Measurements from ENCODE around the gene MYO16. TPM values are rescaled to one million over a fixed set of nuclear protein-coding genes. Genes with fewer than 3 reads are reported as not detected.

The MYO16 gene
- total and polyA plus RNA-seq, 7 donors: 0.01 to 0.46 (median 0.30) TPM

DNA sequence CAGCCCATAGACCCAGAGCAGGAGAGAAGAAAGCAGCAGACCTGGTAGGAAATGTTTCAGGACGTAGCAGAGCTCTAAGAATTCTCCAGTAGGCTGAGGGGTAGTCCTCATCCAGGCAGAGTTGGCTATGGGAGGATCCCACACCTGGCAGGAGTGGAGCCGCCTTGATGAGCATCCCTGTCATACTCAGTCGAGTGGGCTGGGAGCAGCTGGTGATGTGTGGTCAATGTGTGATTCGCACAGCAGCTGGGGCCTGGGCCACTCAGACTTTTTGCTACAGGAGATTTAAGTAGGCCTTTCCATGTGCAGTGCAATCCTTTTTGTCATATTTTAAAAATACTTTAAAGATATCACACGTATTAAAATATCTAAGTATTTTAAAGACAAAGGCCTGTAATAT, 56.6 kb downstream of the MYO16 start:
- TF ChIP-seq, protein P1, sequence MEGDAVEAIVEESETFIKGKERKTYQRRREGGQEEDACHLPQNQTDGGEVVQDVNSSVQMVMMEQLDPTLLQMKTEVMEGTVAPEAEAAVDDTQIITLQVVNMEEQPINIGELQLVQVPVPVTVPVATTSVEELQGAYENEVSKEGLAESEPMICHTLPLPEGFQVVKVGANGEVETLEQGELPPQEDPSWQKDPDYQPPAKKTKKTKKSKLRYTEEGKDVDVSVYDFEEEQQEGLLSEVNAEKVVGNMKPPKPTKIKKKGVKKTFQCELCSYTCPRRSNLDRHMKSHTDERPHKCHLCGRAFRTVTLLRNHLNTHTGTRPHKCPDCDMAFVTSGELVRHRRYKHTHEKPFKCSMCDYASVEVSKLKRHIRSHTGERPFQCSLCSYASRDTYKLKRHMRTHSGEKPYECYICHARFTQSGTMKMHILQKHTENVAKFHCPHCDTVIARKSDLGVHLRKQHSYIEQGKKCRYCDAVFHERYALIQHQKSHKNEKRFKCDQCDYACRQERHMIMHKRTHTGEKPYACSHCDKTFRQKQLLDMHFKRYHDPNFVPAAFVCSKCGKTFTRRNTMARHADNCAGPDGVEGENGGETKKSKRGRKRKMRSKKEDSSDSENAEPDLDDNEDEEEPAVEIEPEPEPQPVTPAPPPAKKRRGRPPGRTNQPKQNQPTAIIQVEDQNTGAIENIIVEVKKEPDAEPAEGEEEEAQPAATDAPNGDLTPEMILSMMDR (IDR thresholded peaks at IDR 0.05): no peak
- H3K4me1 ChIP-seq: no peaks in the 10 kb centered on the region
- WGBS, 3 donors: 75 to 82% (median 79%) methylated on average over 5 of the region's 5 CpGs
- no peak for ATAC-seq
- no peak for DNase-seq
- no peak overlapping the region for H3K27ac ChIP-seq
- H3K36me3 ChIP-seq (ENCODE audit: insufficient read depth in 1 of 2, low read depth in 1 of 2): no peaks in the 10 kb centered on the region
- no peaks in the 10 kb centered on the region for H3K27me3 ChIP-seq (ENCODE audit: insufficient read depth in 3 of 3, low read length in 2 of 3)
- no peak overlapping the region for H3K4me3 ChIP-seq
- intact Hi-C loops (cut with DNase I): no loop called here
- H3K9me3 ChIP-seq: no peaks in the 10 kb centered on the region

DNA sequence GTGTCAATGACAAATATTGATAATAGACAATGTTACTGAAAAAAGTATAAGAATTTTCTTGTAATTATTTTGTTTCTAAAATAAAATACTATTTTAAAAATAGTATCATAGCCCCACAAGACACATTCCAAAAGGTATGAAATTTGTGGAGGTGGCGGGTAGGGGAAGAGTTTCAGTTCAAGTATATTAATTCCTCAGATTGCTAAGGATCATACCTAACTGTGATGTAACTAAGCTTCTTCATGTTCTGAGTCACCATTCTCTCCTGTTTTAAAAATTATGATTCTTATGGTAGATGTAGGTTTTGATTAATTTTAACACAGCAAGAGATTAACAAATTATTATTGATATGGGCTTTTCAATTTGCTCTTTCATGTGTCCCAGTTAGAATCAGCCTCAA, 61.3 kb downstream of the MYO16 start:
- H3K27ac ChIP-seq: no peak overlapping the region
- no peak for ATAC-seq
- no peaks in the 10 kb centered on the region for H3K36me3 ChIP-seq (ENCODE audit: insufficient read depth in 1 of 2, low read depth in 1 of 2)
- no peak overlapping the region for H3K4me3 ChIP-seq
- H3K9me3 ChIP-seq: no peaks in the 10 kb centered on the region
- H3K4me1 ChIP-seq: no peaks in the 10 kb centered on the region
- TF ChIP-seq, protein P1 (IDR thresholded peaks at IDR 0.05): no peak
- WGBS, 3 donors: 90 to 100% (median 97%) methylated on average over 1 of the region's 1 CpG
- no peak for DNase-seq
- no peaks in the 10 kb centered on the region for H3K27me3 ChIP-seq (ENCODE audit: insufficient read depth in 3 of 3, low read length in 2 of 3)
- intact Hi-C loops (cut with DNase I): no loop called here

DNA sequence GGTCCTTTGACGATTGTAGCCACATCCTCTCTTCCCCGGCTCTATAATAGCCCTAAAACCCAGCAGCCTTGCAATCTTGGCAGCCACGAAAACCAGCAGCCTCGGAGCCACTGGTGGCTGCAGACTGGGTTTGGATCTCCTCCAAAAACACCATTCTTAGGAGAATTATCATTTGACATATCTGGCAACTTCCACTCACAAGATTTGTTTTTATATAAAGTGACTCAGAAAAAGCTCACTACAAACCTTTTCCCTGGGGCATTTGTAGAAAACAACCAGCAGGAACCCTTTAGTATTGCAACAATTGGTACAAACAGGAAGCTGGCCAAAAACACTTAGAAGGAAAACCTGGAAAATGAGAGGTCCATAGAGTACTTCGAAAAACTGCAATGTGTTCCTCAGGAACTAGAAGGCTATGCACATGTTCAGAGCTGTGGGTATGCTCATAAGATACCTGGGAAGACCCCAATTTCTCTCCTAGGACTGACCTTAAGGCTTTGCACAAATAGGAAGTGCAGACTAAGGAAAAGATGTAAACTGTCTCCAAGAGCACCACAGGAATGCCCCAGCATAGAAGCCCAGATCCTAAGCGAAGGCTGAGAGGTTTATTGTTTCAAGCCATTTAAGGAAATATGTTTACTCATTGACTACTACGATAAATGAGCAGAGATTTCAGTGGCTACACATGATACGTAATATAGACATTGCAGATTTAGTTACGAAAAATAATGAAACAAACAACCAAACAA, 71.2 kb downstream of the MYO16 start:
- H3K36me3 ChIP-seq (ENCODE audit: insufficient read depth in 1 of 2, low read depth in 1 of 2): no peaks in the 10 kb centered on the region
- H3K4me3 ChIP-seq: no peak overlapping the region
- TF ChIP-seq, protein P1 (IDR thresholded peaks at IDR 0.05): no peak
- no peak for ATAC-seq
- no peak overlapping the region for H3K27ac ChIP-seq
- no peak for DNase-seq
- WGBS, 3 donors: 31 to 46% (median 33%) methylated on average over 9 of the region's 9 CpGs
- intact Hi-C loops (cut with DNase I): no loop called here
- no peaks in the 10 kb centered on the region for H3K9me3 ChIP-seq
- no peaks in the 10 kb centered on the region for H3K4me1 ChIP-seq
- no peaks in the 10 kb centered on the region for H3K27me3 ChIP-seq (ENCODE audit: insufficient read depth in 3 of 3, low read length in 2 of 3)

DNA sequence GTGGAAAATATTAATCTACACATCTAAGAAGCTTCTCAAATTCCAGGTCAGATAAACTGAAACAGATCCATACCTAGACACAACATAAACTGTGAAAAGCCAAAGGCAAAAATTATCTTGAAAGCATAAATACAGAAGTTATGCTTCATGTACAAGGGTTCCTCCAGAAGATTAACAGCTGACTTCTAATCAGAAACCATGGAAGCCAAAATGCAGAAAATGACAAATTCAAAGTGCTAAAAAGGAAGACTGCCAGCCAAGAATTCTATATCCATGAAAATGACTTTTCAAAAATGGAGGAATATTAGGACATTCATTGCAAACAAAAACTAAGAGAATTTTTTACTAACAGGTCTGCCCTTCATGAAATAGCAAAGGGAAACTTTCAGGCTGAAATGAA, 72.8 kb downstream of the MYO16 start:
- H3K9me3 ChIP-seq: no peaks in the 10 kb centered on the region
- H3K27me3 ChIP-seq (ENCODE audit: insufficient read depth in 3 of 3, low read length in 2 of 3): no peaks in the 10 kb centered on the region
- no peaks in the 10 kb centered on the region for H3K36me3 ChIP-seq (ENCODE audit: insufficient read depth in 1 of 2, low read depth in 1 of 2)
- no peak overlapping the region for H3K4me3 ChIP-seq
- no peak for ATAC-seq
- TF ChIP-seq, protein P1 (IDR thresholded peaks at IDR 0.05): no peak
- intact Hi-C loops (cut with DNase I): no loop called here
- no peak overlapping the region for H3K27ac ChIP-seq
- no peaks in the 10 kb centered on the region for H3K4me1 ChIP-seq
- DNase-seq: no peak

DNA sequence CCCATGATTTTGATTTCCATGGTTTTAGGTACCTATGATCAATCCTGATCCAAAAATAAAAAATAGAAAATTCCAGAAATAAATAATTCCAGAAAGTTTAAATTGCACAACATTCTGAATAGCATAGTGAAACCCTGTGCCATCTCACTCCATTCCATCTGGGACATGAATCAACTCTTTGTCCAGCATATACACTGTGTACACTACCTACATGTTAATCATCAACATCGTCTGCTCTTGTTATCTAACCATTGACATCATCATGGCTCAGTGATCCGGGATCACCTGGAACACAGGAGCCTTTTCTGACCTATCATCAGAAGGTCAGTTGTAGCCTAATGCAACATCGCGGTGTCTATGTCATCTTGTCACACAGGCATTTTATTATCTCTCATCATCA, 75.6 kb downstream of the MYO16 start:
- ATAC-seq (no peak), DNase-seq (no peak)
- TF ChIP-seq, protein P1 (IDR thresholded peaks at IDR 0.05): no peak
- Histone ChIP-seq H3K9me3 (no peaks in the 10 kb centered on the region), H3K4me1 (no peaks in the 10 kb centered on the region), H3K27ac (no peak overlapping the region), H3K4me3 (no peak overlapping the region), H3K36me3 (ENCODE audit: insufficient read depth in 1 of 2, low read depth in 1 of 2) (no peaks in the 10 kb centered on the region), H3K27me3 (ENCODE audit: insufficient read depth in 3 of 3, low read length in 2 of 3) (no peaks in the 10 kb centered on the region)
- WGBS, 3 donors: 88 to 92% (median 89%) methylated on average over 4 of the region's 4 CpGs
- intact Hi-C loops (cut with DNase I): no loop called here

Measured in psoas muscle (tissue), 8 donors.